ENCODE data around the gene EPHA3.
A peak's percentile ranks its signal among the peaks of the same experiment; 100 is the strongest.

The EPHA3 gene

DNA sequence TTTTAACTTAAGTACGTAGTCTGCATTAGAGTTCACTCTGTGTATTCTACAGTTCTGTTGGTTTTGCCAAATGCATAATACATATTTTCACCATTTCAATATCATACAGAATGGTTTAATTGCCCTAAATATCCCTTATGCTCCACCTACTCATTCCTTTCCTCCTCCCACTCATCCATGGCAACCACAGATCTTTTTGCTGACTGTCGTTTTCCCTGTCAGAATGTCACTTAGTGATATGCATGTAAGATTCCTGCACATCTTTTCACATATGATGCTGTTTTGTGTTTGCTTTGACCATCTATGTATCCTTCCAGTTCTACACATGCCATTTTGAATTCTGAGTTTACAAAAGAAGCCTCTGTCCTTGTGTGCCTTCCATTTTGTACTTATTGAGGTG lies 36.7 kb downstream of the EPHA3 start:
- TF ChIP-seq, protein P1, sequence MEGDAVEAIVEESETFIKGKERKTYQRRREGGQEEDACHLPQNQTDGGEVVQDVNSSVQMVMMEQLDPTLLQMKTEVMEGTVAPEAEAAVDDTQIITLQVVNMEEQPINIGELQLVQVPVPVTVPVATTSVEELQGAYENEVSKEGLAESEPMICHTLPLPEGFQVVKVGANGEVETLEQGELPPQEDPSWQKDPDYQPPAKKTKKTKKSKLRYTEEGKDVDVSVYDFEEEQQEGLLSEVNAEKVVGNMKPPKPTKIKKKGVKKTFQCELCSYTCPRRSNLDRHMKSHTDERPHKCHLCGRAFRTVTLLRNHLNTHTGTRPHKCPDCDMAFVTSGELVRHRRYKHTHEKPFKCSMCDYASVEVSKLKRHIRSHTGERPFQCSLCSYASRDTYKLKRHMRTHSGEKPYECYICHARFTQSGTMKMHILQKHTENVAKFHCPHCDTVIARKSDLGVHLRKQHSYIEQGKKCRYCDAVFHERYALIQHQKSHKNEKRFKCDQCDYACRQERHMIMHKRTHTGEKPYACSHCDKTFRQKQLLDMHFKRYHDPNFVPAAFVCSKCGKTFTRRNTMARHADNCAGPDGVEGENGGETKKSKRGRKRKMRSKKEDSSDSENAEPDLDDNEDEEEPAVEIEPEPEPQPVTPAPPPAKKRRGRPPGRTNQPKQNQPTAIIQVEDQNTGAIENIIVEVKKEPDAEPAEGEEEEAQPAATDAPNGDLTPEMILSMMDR (IDR thresholded peaks at IDR 0.05; ENCODE audit: low read depth, low read length): no peak
- DNase-seq (ENCODE audit: extremely low read depth, low read depth): no peak

DNA sequence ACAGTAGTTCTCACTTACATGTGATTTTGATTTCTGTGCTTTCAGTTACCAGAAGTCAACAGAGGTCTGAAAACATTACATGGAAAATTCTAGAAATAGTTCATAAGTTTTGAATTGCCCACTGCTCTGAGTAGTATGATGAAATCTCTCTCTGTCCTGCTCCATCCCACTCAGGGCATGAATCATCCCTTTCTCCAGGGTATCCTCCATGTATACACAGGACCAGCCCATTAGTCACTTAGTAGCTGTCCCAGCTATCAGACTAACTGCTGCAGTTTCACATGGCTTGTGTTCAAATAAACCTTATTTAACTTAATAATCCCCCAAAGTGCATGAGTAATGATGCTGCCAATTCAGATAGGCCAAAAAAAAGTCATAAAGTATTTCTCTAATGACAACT lies 38.6 kb downstream of the EPHA3 start:
- peak; percentile 56 for DNase-seq (ENCODE audit: extremely low read depth, low read depth)
- TF ChIP-seq, protein P1 (IDR thresholded peaks at IDR 0.05; ENCODE audit: low read depth, low read length): no peak

DNA sequence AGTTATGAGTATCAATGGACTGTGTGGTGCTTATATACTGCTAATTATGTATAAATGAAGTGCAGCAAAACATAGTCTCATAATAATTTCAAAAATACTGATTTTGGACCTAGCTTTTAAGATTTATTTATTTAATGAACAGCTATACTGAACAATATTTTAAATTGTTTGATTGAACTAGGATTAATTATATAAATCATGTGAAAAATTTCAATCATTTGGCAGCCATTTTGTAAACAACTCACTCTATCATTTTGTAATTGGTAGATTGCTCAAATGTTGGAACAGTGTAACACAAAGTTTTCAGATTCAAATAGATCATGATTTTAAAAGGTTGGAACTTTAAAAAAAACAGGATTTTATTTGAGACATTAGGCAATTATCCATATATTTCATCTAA lies 47.0 kb downstream of the EPHA3 start:
- no peak for DNase-seq (ENCODE audit: extremely low read depth, low read depth)
- TF ChIP-seq, protein P1 (IDR thresholded peaks at IDR 0.05; ENCODE audit: low read depth, low read length): no peak

DNA sequence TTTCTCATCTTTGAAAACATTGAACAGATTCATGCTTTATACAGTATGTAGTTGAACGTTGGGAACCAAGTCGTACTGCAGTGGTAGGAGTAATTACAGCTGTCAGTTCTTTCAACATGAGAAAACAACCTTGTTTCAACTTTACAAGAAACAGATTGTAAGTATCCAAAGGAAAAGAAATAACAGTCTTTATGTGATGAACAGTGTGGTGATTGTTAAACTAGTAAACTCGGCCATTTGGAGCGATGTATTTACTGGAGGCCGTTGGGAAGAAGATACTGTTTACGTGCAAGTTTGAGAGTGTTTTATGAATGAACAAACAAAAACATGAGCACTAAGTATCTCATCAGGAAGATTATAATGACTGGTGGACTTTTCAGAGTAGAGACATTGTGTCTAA lies 48.4 kb downstream of the EPHA3 start:
- TF ChIP-seq, protein P1 (IDR thresholded peaks at IDR 0.05; ENCODE audit: low read depth, low read length): no peak
- DNase-seq (ENCODE audit: extremely low read depth, low read depth): no peak

DNA sequence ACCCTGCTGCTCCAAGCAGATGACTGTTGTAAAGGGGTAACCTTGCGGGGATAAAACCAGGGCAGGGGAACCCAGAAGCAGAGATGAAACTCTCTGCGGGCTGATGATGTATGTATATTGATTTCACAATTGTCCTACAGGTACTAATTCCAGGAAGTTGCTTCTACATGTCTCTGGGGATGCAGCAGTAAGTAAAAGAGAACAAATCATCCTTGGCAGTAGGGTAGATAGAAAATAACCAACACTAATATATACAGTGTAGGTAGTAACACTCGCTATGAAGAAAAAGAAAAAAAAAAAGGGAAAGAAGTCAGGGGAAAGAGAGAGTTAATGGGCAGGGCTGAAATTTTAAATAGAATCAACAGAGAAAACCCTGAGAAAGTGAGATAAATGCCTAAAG lies 50.2 kb downstream of the EPHA3 start:
- DNase-seq (ENCODE audit: extremely low read depth, low read depth): no peak
- TF ChIP-seq, protein P1 (IDR thresholded peaks at IDR 0.05; ENCODE audit: low read depth, low read length): no peak

DNA sequence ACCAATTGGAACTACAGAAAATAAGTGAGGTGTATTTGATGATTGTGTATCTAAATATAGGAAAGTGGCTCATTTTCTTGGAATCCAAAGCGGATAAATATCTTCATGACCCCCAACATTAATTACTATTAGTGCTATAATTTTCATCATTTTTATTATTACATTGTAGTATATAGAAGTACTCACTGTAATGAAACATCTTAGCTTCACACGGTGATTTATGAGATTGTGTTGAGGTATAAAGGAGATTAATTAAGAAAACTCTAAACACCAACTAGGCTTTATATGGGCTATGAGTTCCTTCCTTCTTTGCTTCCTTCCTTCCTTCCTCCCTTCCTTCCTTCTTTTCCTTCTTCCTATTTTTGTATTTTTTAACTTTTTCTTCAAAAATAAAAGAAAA lies 52.2 kb downstream of the EPHA3 start:
- TF ChIP-seq, protein P1 (IDR thresholded peaks at IDR 0.05; ENCODE audit: low read depth, low read length): no peak
- no peak for DNase-seq (ENCODE audit: extremely low read depth, low read depth)

DNA sequence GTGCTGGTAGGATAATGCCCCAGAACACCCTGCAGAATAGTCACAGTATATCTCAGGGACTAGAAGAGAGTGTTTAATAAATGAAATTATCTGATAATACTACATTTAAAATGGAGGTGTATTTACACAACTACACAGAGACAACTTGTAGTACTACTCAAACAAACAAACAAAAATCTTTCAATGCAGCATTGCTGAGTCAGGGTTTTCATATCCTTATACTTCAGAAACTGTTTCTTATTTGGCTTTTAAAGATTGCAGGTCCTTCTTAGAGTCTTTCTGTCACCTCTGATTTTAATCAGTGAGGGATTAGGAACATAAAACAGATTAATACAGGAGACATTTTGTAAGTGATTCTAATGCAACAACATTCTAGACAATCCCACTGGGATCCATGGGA lies 57.4 kb downstream of the EPHA3 start:
- TF ChIP-seq, protein P1 (IDR thresholded peaks at IDR 0.05; ENCODE audit: low read depth, low read length): no peak
- DNase-seq (ENCODE audit: extremely low read depth, low read depth): no peak

All from AG09319 (cell line).